ENCODE measurements around the gene CDYL. TPM values are rescaled to one million over a fixed set of nuclear protein-coding genes. Genes with fewer than 3 reads are reported as not detected.

Gene CDYL
- total RNA-seq, 1 donor from 2014 or later, result 12.2 TPM

DNA sequence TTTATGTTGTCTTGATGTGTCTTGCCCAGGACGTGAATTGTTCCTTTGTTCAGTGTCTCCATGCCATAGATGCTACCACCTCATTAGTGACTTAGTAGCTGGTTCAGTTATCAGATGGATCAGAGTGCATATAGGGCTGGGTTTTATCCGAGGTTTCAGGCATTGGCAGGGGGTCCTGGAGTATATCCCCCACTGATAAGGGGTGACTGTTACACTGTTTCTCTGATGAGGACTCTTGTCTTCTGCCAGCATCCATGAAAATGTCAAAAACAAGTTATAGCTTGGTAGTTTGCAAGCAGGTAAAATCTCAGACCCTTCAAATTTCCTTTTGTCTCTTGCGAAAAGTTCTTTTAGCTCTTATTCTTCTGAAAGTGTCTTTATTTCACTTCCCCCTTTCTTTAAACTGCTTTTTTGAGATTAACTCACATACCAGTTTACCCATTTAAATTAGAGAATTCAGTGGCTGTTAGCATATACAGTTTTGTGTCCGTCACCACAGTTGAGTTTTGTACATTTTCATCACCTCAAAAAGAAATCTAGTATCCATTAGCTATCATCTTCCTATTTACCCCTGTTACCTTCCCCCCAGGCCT, 109.2 kb downstream of the CDYL start:
- H3K4me3 ChIP-seq (ENCODE audit: low read depth, low read length), result no peak overlapping the region
- no peak for DNase-seq (ENCODE audit: low read depth)
- TF ChIP-seq, protein P1, sequence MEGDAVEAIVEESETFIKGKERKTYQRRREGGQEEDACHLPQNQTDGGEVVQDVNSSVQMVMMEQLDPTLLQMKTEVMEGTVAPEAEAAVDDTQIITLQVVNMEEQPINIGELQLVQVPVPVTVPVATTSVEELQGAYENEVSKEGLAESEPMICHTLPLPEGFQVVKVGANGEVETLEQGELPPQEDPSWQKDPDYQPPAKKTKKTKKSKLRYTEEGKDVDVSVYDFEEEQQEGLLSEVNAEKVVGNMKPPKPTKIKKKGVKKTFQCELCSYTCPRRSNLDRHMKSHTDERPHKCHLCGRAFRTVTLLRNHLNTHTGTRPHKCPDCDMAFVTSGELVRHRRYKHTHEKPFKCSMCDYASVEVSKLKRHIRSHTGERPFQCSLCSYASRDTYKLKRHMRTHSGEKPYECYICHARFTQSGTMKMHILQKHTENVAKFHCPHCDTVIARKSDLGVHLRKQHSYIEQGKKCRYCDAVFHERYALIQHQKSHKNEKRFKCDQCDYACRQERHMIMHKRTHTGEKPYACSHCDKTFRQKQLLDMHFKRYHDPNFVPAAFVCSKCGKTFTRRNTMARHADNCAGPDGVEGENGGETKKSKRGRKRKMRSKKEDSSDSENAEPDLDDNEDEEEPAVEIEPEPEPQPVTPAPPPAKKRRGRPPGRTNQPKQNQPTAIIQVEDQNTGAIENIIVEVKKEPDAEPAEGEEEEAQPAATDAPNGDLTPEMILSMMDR (conservative IDR thresholded peaks at IDR 0.05; ENCODE audit: low read depth, low read length), result no peak

DNA sequence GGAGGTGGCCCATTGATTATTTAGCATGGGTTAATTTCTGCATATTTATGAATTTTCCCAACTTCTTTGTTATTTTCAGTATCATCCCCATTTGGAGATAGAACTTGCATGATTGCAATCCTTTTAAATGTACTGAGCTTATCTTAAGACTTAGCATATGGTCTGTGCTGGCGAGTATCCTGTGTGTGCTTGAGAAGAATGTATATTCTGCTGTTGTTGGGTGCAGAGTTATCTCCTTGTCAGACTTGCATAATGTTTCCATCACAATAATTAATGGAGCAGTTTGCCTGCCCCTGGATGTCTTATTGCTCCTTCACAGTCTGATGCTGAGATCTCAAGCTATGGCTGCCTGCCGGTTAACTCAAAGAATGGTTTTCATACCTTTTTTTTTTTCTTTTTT, 112.6 kb downstream of the CDYL start:
- H3K4me3 ChIP-seq (ENCODE audit: low read depth, low read length), result no peak overlapping the region
- TF ChIP-seq, protein P1 (conservative IDR thresholded peaks at IDR 0.05; ENCODE audit: low read depth, low read length), result no peak
- DNase-seq (ENCODE audit: low read depth), result no peak

DNA sequence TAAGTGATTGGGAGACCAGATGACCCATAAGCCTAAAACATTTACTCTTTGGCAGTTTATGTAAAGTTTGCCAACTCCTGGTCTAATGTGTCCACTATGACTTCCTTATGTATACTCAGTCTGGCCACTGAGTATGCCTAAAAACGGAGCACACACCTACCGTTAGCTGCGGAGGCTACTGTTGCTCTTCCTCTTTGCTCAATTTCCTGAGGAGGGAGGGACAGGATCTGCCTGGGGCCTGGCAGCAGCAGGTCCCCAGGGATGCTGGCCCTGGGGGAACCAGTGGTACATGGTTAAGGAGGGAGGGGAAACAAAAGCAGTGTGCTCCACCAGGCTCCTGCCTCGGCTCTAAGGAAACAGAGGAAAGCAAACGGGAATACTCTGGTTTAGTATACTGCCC, 113.5 kb downstream of the CDYL start:
- TF ChIP-seq, protein P1 (conservative IDR thresholded peaks at IDR 0.05; ENCODE audit: low read depth, low read length), result no peak
- no peak for DNase-seq (ENCODE audit: low read depth)

DNA sequence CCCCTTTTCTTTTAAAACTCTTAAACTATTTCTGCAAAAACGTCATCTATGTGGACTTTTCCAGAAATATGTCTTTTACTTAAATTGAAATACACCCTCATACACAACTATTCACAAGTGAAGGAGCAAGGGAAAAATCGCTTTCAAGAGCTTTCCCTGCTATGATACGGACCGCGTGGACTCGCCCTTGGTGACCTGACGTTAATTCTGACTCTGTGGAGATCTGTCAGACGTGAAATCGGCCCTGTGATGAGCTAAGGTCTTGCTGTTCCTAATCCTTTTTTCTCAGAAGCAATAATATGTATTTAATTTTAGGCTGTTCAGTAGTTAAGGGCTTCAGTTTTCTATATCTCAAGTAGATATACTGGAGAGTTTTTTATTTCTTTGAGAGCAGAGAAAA, 114.0 kb downstream of the CDYL start:
- no peak for DNase-seq (ENCODE audit: low read depth)
- TF ChIP-seq, protein P1 (conservative IDR thresholded peaks at IDR 0.05; ENCODE audit: low read depth, low read length), result no peak

More for the DNA sequence above, 113.5 kb downstream of the CDYL start:
- no peak overlapping the region for H3K4me3 ChIP-seq (ENCODE audit: low read depth, low read length)

DNA sequence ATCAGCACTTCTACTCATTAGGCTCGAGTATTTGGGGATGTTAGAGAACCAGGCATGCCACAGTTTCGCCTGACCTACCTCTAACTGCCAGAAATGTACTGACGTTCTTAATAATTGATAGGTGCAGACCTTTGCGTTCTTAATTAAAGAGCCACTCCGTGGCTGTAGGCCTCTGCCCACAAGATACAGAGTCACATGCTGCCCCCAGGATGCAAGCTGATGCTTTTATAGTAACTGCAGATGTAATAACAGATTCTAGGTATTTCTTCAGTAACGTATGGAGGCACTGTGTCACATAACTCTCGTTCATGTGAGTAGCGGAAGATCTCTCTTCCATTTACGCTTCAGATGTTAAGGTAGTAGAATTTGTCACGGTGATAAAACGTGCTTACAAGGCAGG, 114.4 kb downstream of the CDYL start:
- no peak for DNase-seq (ENCODE audit: low read depth)
- TF ChIP-seq, protein P1 (conservative IDR thresholded peaks at IDR 0.05; ENCODE audit: low read depth, low read length), result no peak
- H3K4me3 ChIP-seq (ENCODE audit: low read depth, low read length), result no peak overlapping the region

More for the DNA sequence above, 114.0 kb downstream of the CDYL start:
- H3K4me3 ChIP-seq (ENCODE audit: low read depth, low read length), result no peak overlapping the region

DNA sequence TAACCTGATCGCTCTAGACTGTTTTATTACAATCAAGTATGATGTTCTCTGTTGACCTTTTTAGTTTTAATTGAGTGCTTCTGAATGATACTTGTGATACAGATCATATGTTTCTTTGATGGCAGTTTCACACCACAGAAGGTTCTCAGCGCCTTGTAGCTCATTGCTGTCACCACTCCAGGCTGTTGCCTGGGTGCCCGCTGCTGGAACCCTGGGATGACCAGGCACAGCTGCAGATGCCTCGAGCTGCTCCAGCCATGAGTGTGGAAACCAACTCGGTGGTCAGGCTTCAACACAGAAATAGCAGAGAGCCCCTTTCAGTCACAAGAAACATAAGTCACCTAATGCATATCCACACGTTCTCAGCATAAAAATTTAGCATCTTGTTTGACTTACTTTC, 114.9 kb downstream of the CDYL start:
- TF ChIP-seq, protein P1 (conservative IDR thresholded peaks at IDR 0.05; ENCODE audit: low read depth, low read length), result no peak
- no peak overlapping the region for H3K4me3 ChIP-seq (ENCODE audit: low read depth, low read length)
- DNase-seq (ENCODE audit: low read depth), result no peak

DNA sequence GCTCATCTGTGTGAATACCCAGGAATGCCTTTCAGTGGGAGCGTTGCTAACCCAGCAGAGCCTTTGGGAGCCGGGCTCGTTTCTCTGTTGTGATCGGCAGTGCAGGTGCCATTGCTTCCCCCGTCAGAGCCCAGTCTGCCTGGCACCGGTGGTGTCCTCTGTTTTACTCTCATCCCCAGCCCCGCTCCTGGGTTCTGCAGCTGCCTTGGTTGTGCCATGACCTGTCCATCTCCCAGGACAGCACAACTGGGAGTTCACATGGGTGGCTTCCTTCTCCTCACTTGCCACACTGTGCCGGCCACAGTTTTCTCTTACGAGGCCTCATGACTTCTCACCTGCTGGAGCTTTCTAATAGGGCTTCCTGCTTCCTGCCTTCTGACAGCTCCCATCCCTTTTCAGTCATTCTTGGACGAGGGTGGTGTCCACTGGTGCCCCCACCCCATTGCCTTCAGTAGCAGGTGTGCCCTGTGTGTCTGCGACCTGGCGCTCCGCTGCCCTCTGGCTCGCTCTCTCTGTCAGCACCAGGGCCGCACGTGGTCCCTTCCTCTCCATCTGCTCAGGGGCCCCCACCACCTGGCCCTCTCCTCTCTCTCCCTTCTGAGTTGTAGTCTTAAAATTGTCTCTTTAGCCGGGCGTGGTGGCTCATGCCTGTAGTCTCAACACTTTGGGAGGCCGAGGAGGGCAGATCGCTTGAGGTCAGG, 116.7 kb downstream of the CDYL start:
- TF ChIP-seq, protein P1 (conservative IDR thresholded peaks at IDR 0.05; ENCODE audit: low read depth, low read length), result no peak
- H3K4me3 ChIP-seq (ENCODE audit: low read depth, low read length), result no peak overlapping the region
- DNase-seq (ENCODE audit: low read depth), result no peak

Data from epithelial cell of proximal tubule (primary cell).